A549 (cell line): ENCODE measurements around the gene CASP1. TPM values are rescaled to one million over a fixed set of nuclear protein-coding genes. Genes with fewer than 3 reads are reported as not detected.

Experiments
- ATAC-seq, 2 experiments: fragments of 200-7000 bp in 1 of 2; fragments of >200 bp in 1 of 2; cut with Nextera tagmentation in 1 of 2; cut with Tn5 transposase in 1 of 2; 3 replicates each; pipeline versions ENCODE4 v1.8.0 to v1.9.1; 2018 to 2020; ENCODE audit warnings: mild to moderate bottlenecking in 1 of 2, moderate library complexity in 1 of 2
- CTCF ChIA-PET: fragments of 300-600 bp; sonication (Branson Sonifier 250); formaldehyde crosslinking; extraction: SDS; loops from one replicate; lab custom pipeline; 2021; ENCODE audit warnings: antibody characterized with exemption, inconsistent platforms; lab: Yijun Ruan, JAX
- POLR2A ChIA-PET: fragments of 350-600 bp; formaldehyde crosslinking; extraction: SDS; loops from one replicate; lab custom pipeline; 2021; ENCODE audit warnings: antibody characterized with exemption, inconsistent platforms; lab: Yijun Ruan, JAX
- DNase-seq, 2 experiments: peaks; one replicate each; pipeline versions ENCODE4 v3.0.0 to v3.0.0-alpha.2; 2011 to 2016; ENCODE audit warnings: low read depth in 1 of 2, low spot score in 1 of 2
- FAIRE-seq: peaks from 2 replicates; lab custom pipeline; 2011; peaks lifted over from hg19 to GRCh38; lab: Jason Lieb, UNC
- H3K27ac ChIP-seq, 2 experiments: fragments of >200 bp; sonication (Bioruptor Twin); formaldehyde crosslinking; 3 replicates each; pipeline ENCODE4 v1.5.1; 2016 to 2017
- H3K4me1 ChIP-seq: fragments of >200 bp; sonication (Bioruptor Twin); formaldehyde crosslinking; 3 replicates; pipeline ENCODE4 v1.6.1; 2016
- H3K4me2 ChIP-seq: fragments of >200 bp; sonication (Bioruptor Twin); formaldehyde crosslinking; 3 replicates; pipeline ENCODE4 v1.6.1; 2016
- H3K4me3 ChIP-seq: fragments of >200 bp; sonication (Bioruptor Twin); formaldehyde crosslinking; 3 replicates; pipeline ENCODE4 v1.5.1; 2016
- H3K9me3 ChIP-seq: fragments of >200 bp; sonication (Bioruptor Twin); formaldehyde crosslinking; 3 replicates; pipeline ENCODE4 v1.6.1; 2016
- BHLHE40 ChIP-seq: IDR thresholded peaks from 2 replicates; pipeline ENCODE4 v1.6.1; 2012; ENCODE audit warnings: low read depth, low read length, inconsistent platforms
- CBX2 ChIP-seq: fragments of 200-600 bp; sonication (generic); IDR thresholded peaks from 2 replicates; pipeline ENCODE4 v1.6.1; 2016; ENCODE audit warnings: low read depth, mild to moderate bottlenecking, borderline replicate concordance
- CBX8 ChIP-seq: fragments of 200-600 bp; sonication (generic); IDR thresholded peaks from 2 replicates; pipeline ENCODE4 v1.6.1; 2016
- CHD4 ChIP-seq: fragments of 200-600 bp; sonication (generic); IDR thresholded peaks from 2 replicates; pipeline ENCODE4 v1.6.1; 2016; ENCODE audit warnings: antibody characterized with exemption, mild to moderate bottlenecking, borderline replicate concordance
- E2F6 ChIP-seq: IDR thresholded peaks from 2 replicates; pipeline ENCODE4 v1.6.1; 2012; ENCODE audit warnings: low read depth, borderline replicate concordance
- EHMT2 ChIP-seq: fragments of 200-600 bp; sonication (generic); IDR thresholded peaks from 2 replicates; pipeline ENCODE4 v1.6.1; 2016; ENCODE audit warnings: antibody characterized with exemption, low read depth, mild to moderate bottlenecking, moderate library complexity
- ELK1 ChIP-seq: fragments of 150-350 bp; IDR thresholded peaks from 2 replicates; pipeline ENCODE4 v1.6.1; 2014; ENCODE audit warnings: low read depth, mild to moderate bottlenecking, low read length
- FOSB ChIP-seq: fragments of 250-450 bp; sonication (Bioruptor Pico); IDR thresholded peaks from 2 replicates; pipeline ENCODE4 v1.5.0; 2020; ENCODE audit warnings: mild to moderate bottlenecking, moderate library complexity
- FOSL2 ChIP-seq, 2 experiments: fragments of 450-650 bp in 1 of 2; fragments of >200 bp in 1 of 2; sonication (Bioruptor Twin) in 1 of 2; formaldehyde crosslinking; IDR thresholded peaks; 2 replicates each; pipeline versions ENCODE4 v1.5.0 to v1.6.1; 2016 to 2020; ENCODE audit warnings: mild to moderate bottlenecking in 1 of 2, moderate library complexity in 1 of 2
- GATA3 ChIP-seq: IDR thresholded peaks from 2 replicates; pipeline ENCODE4 v1.6.1; 2012; ENCODE audit warnings: borderline replicate concordance
- HEYL ChIP-seq: fragments of 250-450 bp; sonication (Bioruptor Pico); IDR thresholded peaks from 2 replicates; pipeline ENCODE4 v1.8.0; 2021; ENCODE audit warnings: mild to moderate bottlenecking, moderate library complexity
- HOXA7 ChIP-seq: fragments of 250-450 bp; sonication (Bioruptor Pico); IDR thresholded peaks from 2 replicates; pipeline ENCODE4 v1.5.0; 2020; ENCODE audit warnings: mild to moderate bottlenecking, moderate library complexity
- HOXB13 ChIP-seq: fragments of 250-450 bp; sonication (Bioruptor Pico); IDR thresholded peaks from 2 replicates; pipeline ENCODE4 v1.5.0; 2020; ENCODE audit warnings: low read depth, mild to moderate bottlenecking, moderate library complexity
- HOXB5 ChIP-seq: fragments of 250-450 bp; sonication (Bioruptor Pico); IDR thresholded peaks from 2 replicates; pipeline ENCODE4 v1.5.0; 2020; ENCODE audit warnings: mild to moderate bottlenecking, moderate library complexity
- JUN ChIP-seq, 2 experiments: fragments of >200 bp; sonication (Bioruptor Twin); formaldehyde crosslinking; IDR thresholded peaks; 2 replicates in 1 of 2; 3 replicates in 1 of 2; pipeline ENCODE4 v1.6.1; 2016 to 2017
- JUNB ChIP-seq: fragments of >200 bp; sonication (Bioruptor Twin); formaldehyde crosslinking; IDR thresholded peaks from 2 replicates; pipeline ENCODE4 v1.6.1; 2016
- KDM1A ChIP-seq: fragments of 200-600 bp; sonication (generic); IDR thresholded peaks from 2 replicates; pipeline ENCODE4 v1.6.1; 2016; ENCODE audit warnings: low read depth, mild to moderate bottlenecking
- MAX ChIP-seq: IDR thresholded peaks from 2 replicates; pipeline ENCODE4 v1.6.1; 2012
- NR3C1 ChIP-seq: fragments of >200 bp; sonication (Bioruptor Twin); formaldehyde crosslinking; IDR thresholded peaks from 3 replicates; pipeline ENCODE4 v1.6.1; 2017
- POLR2A ChIP-seq: IDR thresholded peaks from 2 replicates; pipeline ENCODE4 v1.6.1; 2012; ENCODE audit warnings: mild to moderate bottlenecking, low read length
- RAD21 ChIP-seq, 2 experiments: fragments of >200 bp in 1 of 2; sonication (Bioruptor Twin) in 1 of 2; formaldehyde crosslinking in 1 of 2; IDR thresholded peaks in 1 of 2; conservative IDR thresholded peaks in 1 of 2; 2 replicates in 1 of 2; 3 replicates in 1 of 2; pipeline ENCODE4 v1.6.1; 2012 to 2018; ENCODE audit warnings: inconsistent platforms in 1 of 2
- RCOR1 ChIP-seq: fragments of 150-350 bp; IDR thresholded peaks from 2 replicates; pipeline ENCODE4 v1.6.1; 2014; ENCODE audit warnings: antibody characterized with exemption, low read length, low read depth
- SREBF2 ChIP-seq: fragments of 450-650 bp; IDR thresholded peaks from 2 replicates; pipeline ENCODE4 v1.6.1; 2014; ENCODE audit warnings: mild to moderate bottlenecking, moderate library complexity
- TP53 ChIP-seq: fragments of 250-450 bp; sonication (Bioruptor Pico); IDR thresholded peaks from 2 replicates; pipeline ENCODE4 v1.5.0; 2021; ENCODE audit warnings: mild to moderate bottlenecking, moderate library complexity
- USF2 ChIP-seq: fragments of 450-650 bp; IDR thresholded peaks from 2 replicates; pipeline ENCODE4 v1.6.1; 2014; ENCODE audit warnings: antibody characterized with exemption
- ZC3H11A ChIP-seq: fragments of 450-650 bp; IDR thresholded peaks from 2 replicates; pipeline ENCODE4 v1.6.1; 2014; ENCODE audit warnings: antibody characterized with exemption, mild to moderate bottlenecking
- ZNF302 ChIP-seq: fragments of 250-450 bp; sonication (Bioruptor Pico); IDR thresholded peaks from 2 replicates; pipeline ENCODE4 v1.9.0; 2021; ENCODE audit warnings: inconsistent platforms, mild to moderate bottlenecking, moderate library complexity
- WGBS: methylation state at CpG from one replicate; pipeline ENCODE4 v1.1.6; 2017; ENCODE audit errors: missing lambda C conversion rate; 5-methylcytosine and 5-hydroxymethylcytosine counted together
- polyA plus RNA-seq, 4 experiments: library from polyadenylated mRNA; depleted of rRNA in 3 of 4; stranded (reverse); fragments of >200 nt; fragmentation: RNase III in 1 of 4; extraction: RNeasy Plus Mini Kit Qiagen cat#74134 plus additional on column Dnase treatment in 1 of 4; gene quantifications; 2 replicates in 3 of 4; 3 replicates in 1 of 4; pipeline ENCODE4 v1.2.3, GENCODE V29; 2011 to 2017
- TF ChIP-seq, protein P1 (sequence below): IDR thresholded peaks from 2 replicates; pipeline ENCODE4 v1.6.1; 2012
- TF ChIP-seq, protein P2 (sequence below): fragments of >200 bp; sonication (Bioruptor Twin); formaldehyde crosslinking; IDR thresholded peaks from 2 replicates; pipeline ENCODE4 v1.6.1; 2016

The CASP1 gene
- polyA plus RNA-seq, 2 of the 4 experiments (the other 2 are of a cell fraction): 0.06 to 0.15 TPM

- TF ChIP-seq, protein P1, sequence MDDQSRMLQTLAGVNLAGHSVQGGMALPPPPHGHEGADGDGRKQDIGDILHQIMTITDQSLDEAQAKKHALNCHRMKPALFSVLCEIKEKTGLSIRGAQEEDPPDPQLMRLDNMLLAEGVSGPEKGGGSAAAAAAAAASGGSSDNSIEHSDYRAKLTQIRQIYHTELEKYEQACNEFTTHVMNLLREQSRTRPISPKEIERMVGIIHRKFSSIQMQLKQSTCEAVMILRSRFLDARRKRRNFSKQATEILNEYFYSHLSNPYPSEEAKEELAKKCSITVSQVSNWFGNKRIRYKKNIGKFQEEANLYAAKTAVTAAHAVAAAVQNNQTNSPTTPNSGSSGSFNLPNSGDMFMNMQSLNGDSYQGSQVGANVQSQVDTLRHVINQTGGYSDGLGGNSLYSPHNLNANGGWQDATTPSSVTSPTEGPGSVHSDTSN: no peak
- TF ChIP-seq GATA3 (no peak), ZC3H11A (no peak), JUNB (no peak), MAX (no peak), SREBF2 (no peak), HOXB5 (CRISPR knock-in tag) (no peak), KDM1A (no peak), ZNF302 (CRISPR knock-in tag) (no peak), RCOR1 (no peak)
- TF ChIP-seq, protein P2, sequence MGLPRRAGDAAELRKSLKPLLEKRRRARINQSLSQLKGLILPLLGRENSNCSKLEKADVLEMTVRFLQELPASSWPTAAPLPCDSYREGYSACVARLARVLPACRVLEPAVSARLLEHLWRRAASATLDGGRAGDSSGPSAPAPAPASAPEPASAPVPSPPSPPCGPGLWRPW: no peak
Measured at GRCh38 chr11:105033343-105033742, 1.6 kb downstream of the CASP1 start (continued).

DNA sequence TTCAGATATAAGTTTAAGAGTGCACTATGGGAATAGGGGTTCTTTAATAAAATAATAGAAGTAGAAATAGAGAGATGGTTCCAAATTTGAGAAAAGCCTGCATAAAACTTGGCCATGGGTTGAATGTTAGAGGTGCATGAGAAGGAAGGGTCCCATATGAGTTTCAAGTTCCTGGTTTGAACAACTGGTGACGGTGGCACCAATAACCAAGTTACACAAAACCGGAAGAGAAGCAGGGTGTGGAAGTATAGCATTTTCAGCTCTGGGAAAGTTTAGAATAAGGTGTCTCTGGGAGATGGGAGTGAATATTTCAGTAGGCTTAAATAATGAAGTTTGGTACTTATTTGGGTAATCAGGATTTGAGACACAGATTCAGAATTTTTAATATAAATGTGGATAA is 2.4 kb downstream of the CASP1 start:
- no peaks in the 10 kb centered on the region; the same call in 2 of the 3 replicates for H3K9me3 ChIP-seq
- no peak for TF ChIP-seq EHMT2
- no peak for TF ChIP-seq FOSB (CRISPR knock-in tag)
- no peak for TF ChIP-seq RCOR1
- TF ChIP-seq FOSL2 (IDR thresholded peaks at IDR 0.05): no peak
- TF ChIP-seq FOSL2 (CRISPR knock-in tag; IDR thresholded peaks at IDR 0.05): no peak
- TF ChIP-seq HEYL (CRISPR knock-in tag): no peak
- TF ChIP-seq HOXA7 (CRISPR knock-in tag): no peak
- no peak for TF ChIP-seq E2F6
- ChIA-PET POLR2A (no interaction called here), CTCF (no interaction called here)
- H3K4me3 ChIP-seq: no peak overlapping the region
- DNase-seq: no peak
- 82% methylated on average over 2 of the region's 2 CpGs for WGBS
- H3K4me1 ChIP-seq: no peaks in the 10 kb centered on the region
- H3K4me2 ChIP-seq: no peak overlapping the region
- no peak for FAIRE-seq
- ATAC-seq: no peak
- no peak overlapping the region for H3K27ac ChIP-seq

DNA sequence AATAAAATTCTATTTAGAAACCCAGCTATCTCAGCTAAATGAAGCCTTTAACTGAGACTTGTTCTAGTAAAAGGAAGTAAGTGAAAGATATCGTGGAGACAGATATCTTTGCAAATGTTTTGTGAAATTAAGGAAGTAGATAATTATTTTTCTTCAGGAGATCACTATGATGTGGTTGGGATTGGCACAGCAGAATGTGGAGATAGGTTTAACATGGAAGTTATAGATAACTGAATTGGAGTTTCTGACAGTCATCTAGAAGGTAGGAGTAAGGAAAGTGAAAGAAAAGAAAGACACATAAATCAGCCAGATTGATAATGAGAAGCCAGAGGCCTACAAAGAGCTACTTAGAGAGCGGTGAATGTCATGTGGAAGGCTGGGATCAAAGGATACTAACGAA is 7.3 kb downstream of the CASP1 start:
- no peak for ATAC-seq
- POLR2A ChIA-PET: no interaction called here
- Histone ChIP-seq H3K4me3 (no peak overlapping the region), H3K4me2 (no peak overlapping the region), H3K4me1 (no peaks in the 10 kb centered on the region), H3K27ac (no peak overlapping the region), H3K9me3 (no peaks in the 10 kb centered on the region)
- CTCF ChIA-PET: no interaction called here
- DNase-seq: no peak
- no peak for FAIRE-seq
- WGBS: 56% methylated on average over 3 of the region's 3 CpGs
- TF ChIP-seq CBX2: no peak
- no peak for TF ChIP-seq JUN (IDR thresholded peaks at IDR 0.05)
- TF ChIP-seq CHD4: no peak
- no peak for TF ChIP-seq USF2
- TF ChIP-seq HOXB5 (CRISPR knock-in tag): no peak
- no peak for TF ChIP-seq NR3C1
- TF ChIP-seq RAD21 (conservative IDR thresholded peaks at IDR 0.05 in 1 of 2, IDR thresholded peaks at IDR 0.05 in 1 of 2): no peak
- no peak for TF ChIP-seq CBX8
- TF ChIP-seq TP53 (CRISPR knock-in tag): no peak
- TF ChIP-seq MAX: no peak
- no peak for TF ChIP-seq BHLHE40
- TF ChIP-seq POLR2A: no peak
- no peak for TF ChIP-seq EHMT2
- no peak for TF ChIP-seq HOXA7 (CRISPR knock-in tag)
- no peak for TF ChIP-seq HOXB13 (CRISPR knock-in tag)
- TF ChIP-seq ELK1: no peak
